Neural cell (in vitro differentiated cells): ENCODE results near the gene CLEC9A. TPM values are rescaled to one million over a fixed set of nuclear protein-coding genes. Genes with fewer than 3 reads are reported as not detected.

Experiments used
- H2AFZ ChIP-seq: fragments of 200-600, 300-800 bp; sonication (generic), shearing (Covaris generic); 2 replicates; pipeline ENCODE4 v1.6.0; 2014; ENCODE audit warnings: low read depth, mild to moderate bottlenecking, antibody characterized with exemption, low read length, moderate library complexity
- H3F3A ChIP-seq: fragments of 200-600 bp; shearing (Covaris generic); 2 replicates; pipeline ENCODE4 v1.6.1; 2016; ENCODE audit warnings: mild to moderate bottlenecking, moderate library complexity, mixed read lengths, antibody characterized with exemption, low read length; ENCODE audit not compliant: insufficient read depth, poor library complexity, severe bottlenecking
- H3K27ac ChIP-seq: fragments of 200-600, 300-800 bp; sonication (generic), shearing (Covaris generic); 2 replicates; pipeline ENCODE4 v1.5.1; 2014; ENCODE audit warnings: mild to moderate bottlenecking, low read length, moderate library complexity
- H3K27me3 ChIP-seq: fragments of 300-800, 200-600 bp; sonication (generic), shearing (Covaris generic); 2 replicates; pipeline ENCODE4 v1.6.0; 2014; ENCODE audit warnings: mild to moderate bottlenecking, low read depth, low read length, moderate library complexity; ENCODE audit not compliant: insufficient read depth
- H3K36me3 ChIP-seq: fragments of 300-800, 200-600 bp; sonication (generic), shearing (Covaris generic); 2 replicates; pipeline ENCODE4 v1.5.1; 2014; ENCODE audit warnings: mild to moderate bottlenecking, antibody characterized with exemption, low read length, moderate library complexity; ENCODE audit not compliant: insufficient read depth
- H3K4me2 ChIP-seq: fragments of 300-800, 200-600 bp; sonication (generic), shearing (Covaris generic); 2 replicates; pipeline ENCODE4 v1.6.0; 2014; ENCODE audit warnings: mild to moderate bottlenecking, low read length
- H3K4me3 ChIP-seq: fragments of 300-800, 200-600 bp; sonication (generic), shearing (Covaris generic); 2 replicates; pipeline ENCODE4 v1.5.1; 2014; ENCODE audit warnings: mild to moderate bottlenecking, low read length, moderate library complexity
- H3K79me2 ChIP-seq: fragments of 200-600 bp; shearing (Covaris generic); replicated peaks from 2 replicates; pipeline ENCODE4 v1.6.0; 2014; ENCODE audit warnings: mild to moderate bottlenecking, low read length, moderate library complexity; ENCODE audit not compliant: insufficient read depth
- H3K9ac ChIP-seq: fragments of 300-800, 200-600 bp; sonication (generic), shearing (Covaris generic); 2 replicates; pipeline ENCODE4 v1.6.1; 2016; ENCODE audit warnings: mild to moderate bottlenecking, low read length, mixed read lengths
- H3K9me2 ChIP-seq: fragments of 200-600 bp; shearing (Covaris generic); 2 replicates; pipeline ENCODE4 v1.6.1; 2016; ENCODE audit warnings: mild to moderate bottlenecking, low read length, mixed read lengths; ENCODE audit not compliant: insufficient read depth
- H3K9me3 ChIP-seq: fragments of 200-600, 300-800 bp; sonication (generic), shearing (Covaris generic); 2 replicates; pipeline ENCODE4 v1.6.1; 2016; ENCODE audit warnings: mild to moderate bottlenecking, mixed run types, low read length, moderate library complexity, mixed read lengths
- H4K20me1 ChIP-seq: fragments of 200-600 bp; shearing (Covaris generic); 2 replicates; pipeline ENCODE4 v1.6.1; 2016; ENCODE audit warnings: mild to moderate bottlenecking, mixed run types; ENCODE audit not compliant: insufficient read depth
- CTCF ChIP-seq: fragments of 450-650 bp; IDR thresholded peaks from 2 replicates; pipeline ENCODE4 v1.5.1; 2014; ENCODE audit warnings: antibody characterized with exemption, mild to moderate bottlenecking, moderate library complexity; ENCODE audit not compliant: poor library complexity, severe bottlenecking
- EP300 ChIP-seq: fragments of 450-650 bp; conservative IDR thresholded peaks from 2 replicates; pipeline ENCODE4 v1.6.1; 2014; ENCODE audit warnings: antibody characterized with exemption, mild to moderate bottlenecking, moderate library complexity; ENCODE audit not compliant: poor library complexity, severe bottlenecking
- EZH2 ChIP-seq: fragments of 200-600, 300-800 bp; shearing (Covaris generic), sonication (generic); IDR thresholded peaks from 2 replicates; pipeline ENCODE4 v1.6.1; 2014; ENCODE audit warnings: antibody characterized with exemption, low read length, borderline replicate concordance, mild to moderate bottlenecking; ENCODE audit not compliant: insufficient read depth, poor library complexity, severe bottlenecking
- MXI1 ChIP-seq: fragments of 450-650 bp; conservative IDR thresholded peaks from 2 replicates; pipeline ENCODE4 v1.6.1; 2014; ENCODE audit warnings: antibody characterized with exemption, mild to moderate bottlenecking; ENCODE audit not compliant: poor library complexity, severe bottlenecking
- POLR2AphosphoS5 ChIP-seq: IDR thresholded peaks from 2 replicates; pipeline ENCODE4 v1.6.1; 2012
- RAD21 ChIP-seq: fragments of 450-650 bp; conservative IDR thresholded peaks from 2 replicates; pipeline ENCODE4 v1.6.1; 2014; ENCODE audit warnings: antibody characterized with exemption, mild to moderate bottlenecking, moderate library complexity
- SMC3 ChIP-seq: fragments of 450-650 bp; conservative IDR thresholded peaks from 2 replicates; pipeline ENCODE4 v1.6.1; 2014; ENCODE audit warnings: antibody characterized with exemption, mild to moderate bottlenecking, moderate library complexity; ENCODE audit not compliant: poor library complexity
- TAF1 ChIP-seq: IDR thresholded peaks from 2 replicates; pipeline ENCODE4 v1.6.1; 2012; ENCODE audit warnings: low read depth
- polyA plus RNA-seq: library from polyadenylated mRNA; depleted of rRNA; stranded (reverse); fragments of >200 nt; gene quantifications from 2 replicates; pipeline ENCODE4 v1.2.3, GENCODE V29; 2014
- TF ChIP-seq, protein P1 (sequence below): IDR thresholded peaks from 2 replicates; pipeline ENCODE4 v1.6.1; 2012; ENCODE audit warnings: borderline replicate concordance

Gene CLEC9A
- polyA plus RNA-seq, 1 donor from 2014 or later, result not detected

DNA sequence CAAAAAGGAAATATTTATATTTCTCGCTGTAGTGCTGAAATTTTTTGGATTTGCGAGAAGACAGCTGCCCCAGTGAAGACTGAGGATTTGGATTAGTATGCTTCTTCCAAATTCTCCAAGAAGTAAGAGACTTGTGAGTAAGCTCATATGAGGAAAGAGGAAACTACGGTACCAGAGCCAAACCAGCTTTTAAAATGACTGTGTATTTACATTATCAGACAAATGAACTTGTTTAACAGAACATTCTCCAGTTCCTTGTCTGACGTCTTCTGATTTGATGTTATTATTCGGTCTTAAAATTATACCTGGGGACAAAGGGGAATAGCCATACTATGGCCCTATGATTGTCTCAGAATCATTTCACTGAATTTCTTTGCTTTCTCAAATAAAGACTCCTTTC lies 12.1 kb upstream of the CLEC9A start:
- Histone ChIP-seq H3K79me2 (no peaks in the 10 kb centered on the region), H3K27ac (no peak overlapping the region), H4K20me1 (no peaks in the 10 kb centered on the region), H3K9me3 (no peaks in the 10 kb centered on the region), H3F3A (no peaks in the 10 kb centered on the region), H3K27me3 (no peaks in the 10 kb centered on the region), H3K9me2 (no peaks in the 10 kb centered on the region), H3K36me3 (no peaks in the 10 kb centered on the region), H3K9ac (no peak overlapping the region), H3K4me3 (no peak overlapping the region), H2AFZ (no peak overlapping the region), H3K4me2 (no peak overlapping the region)
- TF ChIP-seq, protein P1, sequence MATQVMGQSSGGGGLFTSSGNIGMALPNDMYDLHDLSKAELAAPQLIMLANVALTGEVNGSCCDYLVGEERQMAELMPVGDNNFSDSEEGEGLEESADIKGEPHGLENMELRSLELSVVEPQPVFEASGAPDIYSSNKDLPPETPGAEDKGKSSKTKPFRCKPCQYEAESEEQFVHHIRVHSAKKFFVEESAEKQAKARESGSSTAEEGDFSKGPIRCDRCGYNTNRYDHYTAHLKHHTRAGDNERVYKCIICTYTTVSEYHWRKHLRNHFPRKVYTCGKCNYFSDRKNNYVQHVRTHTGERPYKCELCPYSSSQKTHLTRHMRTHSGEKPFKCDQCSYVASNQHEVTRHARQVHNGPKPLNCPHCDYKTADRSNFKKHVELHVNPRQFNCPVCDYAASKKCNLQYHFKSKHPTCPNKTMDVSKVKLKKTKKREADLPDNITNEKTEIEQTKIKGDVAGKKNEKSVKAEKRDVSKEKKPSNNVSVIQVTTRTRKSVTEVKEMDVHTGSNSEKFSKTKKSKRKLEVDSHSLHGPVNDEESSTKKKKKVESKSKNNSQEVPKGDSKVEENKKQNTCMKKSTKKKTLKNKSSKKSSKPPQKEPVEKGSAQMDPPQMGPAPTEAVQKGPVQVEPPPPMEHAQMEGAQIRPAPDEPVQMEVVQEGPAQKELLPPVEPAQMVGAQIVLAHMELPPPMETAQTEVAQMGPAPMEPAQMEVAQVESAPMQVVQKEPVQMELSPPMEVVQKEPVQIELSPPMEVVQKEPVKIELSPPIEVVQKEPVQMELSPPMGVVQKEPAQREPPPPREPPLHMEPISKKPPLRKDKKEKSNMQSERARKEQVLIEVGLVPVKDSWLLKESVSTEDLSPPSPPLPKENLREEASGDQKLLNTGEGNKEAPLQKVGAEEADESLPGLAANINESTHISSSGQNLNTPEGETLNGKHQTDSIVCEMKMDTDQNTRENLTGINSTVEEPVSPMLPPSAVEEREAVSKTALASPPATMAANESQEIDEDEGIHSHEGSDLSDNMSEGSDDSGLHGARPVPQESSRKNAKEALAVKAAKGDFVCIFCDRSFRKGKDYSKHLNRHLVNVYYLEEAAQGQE, result no peak
- TF ChIP-seq EP300 (no peak), MXI1 (no peak), SMC3 (no peak), TAF1 (no peak), CTCF (no peak), RAD21 (no peak), POLR2AphosphoS5 (no peak), EZH2 (no peak)

DNA sequence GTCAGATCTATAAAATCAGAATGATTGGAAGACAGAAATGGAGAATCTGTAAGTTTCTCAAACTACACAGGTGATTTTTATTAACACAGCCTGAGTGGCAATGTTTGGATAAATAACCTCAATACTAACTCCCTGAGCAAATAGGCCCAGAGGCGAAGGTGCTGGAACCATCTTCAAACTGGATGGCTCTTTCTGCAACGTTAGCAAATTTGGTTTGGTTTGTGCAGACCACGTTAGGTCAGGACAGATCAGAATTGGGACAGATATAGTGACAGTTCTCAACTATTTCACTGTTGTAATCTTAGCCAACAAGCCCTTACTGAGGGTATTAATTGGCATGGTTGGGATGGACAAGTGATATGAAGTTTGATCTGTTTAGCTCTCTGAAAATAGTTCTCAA lies 9.1 kb upstream of the CLEC9A start:
- Histone ChIP-seq H3K9me3 (no peaks in the 10 kb centered on the region), H3K9ac (no peak overlapping the region), H2AFZ (no peak overlapping the region), H3K9me2 (no peaks in the 10 kb centered on the region), H3K4me2 (no peak overlapping the region), H3K4me3 (no peak overlapping the region), H3K27ac (no peak overlapping the region), H4K20me1 (no peaks in the 10 kb centered on the region), H3F3A (no peaks in the 10 kb centered on the region), H3K36me3 (no peaks in the 10 kb centered on the region), H3K27me3 (no peaks in the 10 kb centered on the region), H3K79me2 (no peaks in the 10 kb centered on the region)
- no peak for TF ChIP-seq EZH2
- TF ChIP-seq SMC3, result no peak
- no peak for TF ChIP-seq MXI1
- TF ChIP-seq, protein P1, result no peak
- no peak for TF ChIP-seq RAD21
- TF ChIP-seq EP300, result no peak
- TF ChIP-seq CTCF, result no peak
- no peak for TF ChIP-seq POLR2AphosphoS5
- no peak for TF ChIP-seq TAF1
